BLaER1 (cell line): Measurements from ENCODE around the gene SLC34A2.

Experiments
- H3K27ac ChIP-seq: shearing (Covaris generic); formaldehyde crosslinking; 2 replicates; pipeline ENCODE4 v1.8.1; 2022
- H3K27me3 ChIP-seq: shearing (Covaris generic); formaldehyde crosslinking; 2 replicates; pipeline ENCODE4 v1.8.1; 2022
- H3K36me3 ChIP-seq: shearing (Covaris generic); formaldehyde crosslinking; 2 replicates; pipeline ENCODE4 v1.8.1; 2022
- H3K4me1 ChIP-seq: shearing (Covaris generic); formaldehyde crosslinking; 2 replicates; pipeline ENCODE4 v1.8.1; 2022
- H3K4me2 ChIP-seq: shearing (Covaris generic); formaldehyde crosslinking; 2 replicates; pipeline ENCODE4 v1.8.1; 2022
- H3K4me3 ChIP-seq: shearing (Covaris generic); formaldehyde crosslinking; 2 replicates; pipeline ENCODE4 v1.8.1; 2022
- H3K9ac ChIP-seq: shearing (Covaris generic); formaldehyde crosslinking; 2 replicates; pipeline ENCODE4 v1.8.1; 2022
- H3K9me3 ChIP-seq: shearing (Covaris generic); formaldehyde crosslinking; 2 replicates; pipeline ENCODE4 v1.8.1; 2022
- H4K20me1 ChIP-seq: shearing (Covaris generic); formaldehyde crosslinking; 2 replicates; pipeline ENCODE4 v1.8.1; 2022
- Cebpa-rat ChIP-seq: shearing (Covaris generic); IDR thresholded peaks from 2 replicates; pipeline ENCODE4 v1.8.1; 2022

SLC34A2 gene

DNA sequence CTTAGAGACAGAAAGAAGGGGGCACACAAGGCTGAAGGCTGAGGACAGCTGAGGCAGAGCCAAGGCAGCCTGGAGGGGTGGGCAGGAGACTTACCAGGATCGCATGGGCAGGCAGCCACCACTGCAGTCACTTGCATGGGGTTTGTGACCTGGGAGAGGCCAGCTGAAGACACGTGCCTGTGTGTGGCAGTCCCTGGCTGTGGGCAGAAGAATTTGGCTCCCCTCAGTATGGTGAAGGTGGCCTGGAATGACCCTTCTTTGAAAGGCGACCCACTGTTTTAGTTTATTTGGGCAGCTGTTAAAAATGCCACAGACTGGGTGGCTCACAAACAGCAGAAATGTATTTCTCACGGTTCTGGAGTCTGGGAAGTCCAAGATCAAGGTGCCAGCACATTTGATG lies 22.1 kb upstream of the SLC34A2 start:
- no peak for TF ChIP-seq Cebpa-rat

DNA sequence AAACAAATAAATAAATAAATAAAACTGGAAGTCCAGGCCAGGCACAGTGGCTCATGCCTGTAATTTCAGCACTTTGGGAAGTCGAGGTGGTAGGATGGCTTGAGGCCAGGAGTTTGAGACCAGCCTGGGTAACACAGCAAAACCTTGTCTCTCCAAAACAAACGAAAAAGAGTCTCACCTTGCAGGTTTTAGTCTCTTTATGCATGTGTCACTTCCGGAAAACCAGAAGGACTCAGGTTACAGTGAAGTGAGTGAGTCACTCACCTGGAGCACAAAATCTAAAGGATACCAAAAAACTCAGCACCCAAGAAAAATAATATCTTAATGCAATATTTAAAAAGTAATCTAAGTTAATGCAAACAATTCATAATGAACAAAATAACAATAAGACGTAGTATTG lies 20.1 kb upstream of the SLC34A2 start:
- TF ChIP-seq Cebpa-rat, result no peak
- Histone ChIP-seq H3K9ac (no peak overlapping the region), H3K27me3 (no peaks in the 10 kb centered on the region), H4K20me1 (no peaks in the 10 kb centered on the region), H3K36me3 (no peaks in the 10 kb centered on the region), H3K27ac (no peak overlapping the region), H3K4me3 (no peak overlapping the region), H3K9me3 (no peaks in the 10 kb centered on the region), H3K4me2 (no peak overlapping the region), H3K4me1 (peaks cover 6% of the 10 kb centered on the region; the same call in 1 of the 2 replicates)

More for the DNA sequence above, 22.1 kb upstream of the SLC34A2 start:
- Histone ChIP-seq H3K27ac (no peak overlapping the region), H3K9me3 (no peaks in the 10 kb centered on the region), H4K20me1 (no peaks in the 10 kb centered on the region), H3K4me3 (no peak overlapping the region), H3K9ac (no peak overlapping the region), H3K4me2 (no peak overlapping the region), H3K4me1 (peaks cover 6% of the 10 kb centered on the region; the same call in 1 of the 2 replicates), H3K27me3 (no peaks in the 10 kb centered on the region), H3K36me3 (no peaks in the 10 kb centered on the region)

DNA sequence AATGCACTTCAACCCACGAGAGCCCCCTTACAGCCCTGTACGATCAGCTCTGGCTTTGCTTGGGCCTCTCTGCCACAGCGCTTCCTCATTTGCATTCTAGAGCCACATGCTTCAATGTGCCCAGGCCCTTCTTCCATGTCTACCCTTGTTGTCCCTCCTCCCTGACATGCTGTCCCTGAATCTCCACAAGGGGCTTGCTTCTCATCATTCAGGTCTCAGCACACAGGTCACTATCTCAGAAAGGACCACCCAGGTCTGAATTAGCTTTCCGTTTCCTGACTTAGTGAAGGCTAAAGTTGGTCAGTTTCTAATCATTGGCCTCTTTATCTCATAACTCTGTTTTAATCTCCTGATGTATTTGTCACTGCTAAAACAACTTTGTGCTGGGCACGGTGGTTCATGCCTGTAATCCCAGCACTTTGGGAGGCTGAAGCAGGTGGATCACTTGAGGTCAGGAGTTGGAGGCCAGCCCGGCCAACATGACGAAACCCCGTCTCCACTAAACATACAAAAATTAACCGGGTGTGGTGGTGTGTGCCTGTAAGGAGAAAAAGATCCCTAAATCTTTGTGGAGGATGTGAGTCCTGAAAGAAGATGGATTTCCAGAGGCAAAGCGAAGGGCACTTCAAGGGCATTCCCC lies 17.9 kb upstream of the SLC34A2 start:
- no peak overlapping the region for H3K9ac ChIP-seq
- no peak overlapping the region for H3K27ac ChIP-seq
- no peak for TF ChIP-seq Cebpa-rat
- H3K4me1 ChIP-seq, result no peaks in the 10 kb centered on the region
- H3K9me3 ChIP-seq, result no peaks in the 10 kb centered on the region
- H3K4me2 ChIP-seq, result no peak overlapping the region
- no peaks in the 10 kb centered on the region for H3K27me3 ChIP-seq
- no peaks in the 10 kb centered on the region for H3K36me3 ChIP-seq
- no peaks in the 10 kb centered on the region for H4K20me1 ChIP-seq
- no peak overlapping the region for H3K4me3 ChIP-seq

DNA sequence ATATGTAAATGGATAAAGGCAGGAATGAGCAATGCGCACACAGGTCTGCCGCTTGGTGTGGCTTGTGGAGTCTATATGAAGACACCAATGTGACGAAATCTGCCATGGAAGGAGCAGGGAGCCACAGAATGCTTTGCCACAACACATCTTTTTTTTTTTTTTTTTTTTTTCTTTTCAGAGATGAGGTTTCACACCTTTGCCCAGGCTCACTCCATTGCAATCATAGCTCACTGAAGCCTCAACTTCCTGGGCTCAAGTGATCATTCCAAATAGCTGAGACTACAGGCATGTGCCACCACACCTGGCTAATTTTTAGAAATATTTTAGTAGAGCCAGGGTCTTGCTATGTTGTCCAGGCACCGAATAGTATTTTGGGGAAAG lies 17.4 kb upstream of the SLC34A2 start:
- no peak for TF ChIP-seq Cebpa-rat
- Histone ChIP-seq H4K20me1 (no peaks in the 10 kb centered on the region), H3K9ac (no peak overlapping the region), H3K27ac (no peak overlapping the region), H3K4me3 (no peak overlapping the region), H3K9me3 (no peaks in the 10 kb centered on the region), H3K4me1 (no peaks in the 10 kb centered on the region), H3K36me3 (no peaks in the 10 kb centered on the region), H3K4me2 (no peak overlapping the region), H3K27me3 (no peaks in the 10 kb centered on the region)

DNA sequence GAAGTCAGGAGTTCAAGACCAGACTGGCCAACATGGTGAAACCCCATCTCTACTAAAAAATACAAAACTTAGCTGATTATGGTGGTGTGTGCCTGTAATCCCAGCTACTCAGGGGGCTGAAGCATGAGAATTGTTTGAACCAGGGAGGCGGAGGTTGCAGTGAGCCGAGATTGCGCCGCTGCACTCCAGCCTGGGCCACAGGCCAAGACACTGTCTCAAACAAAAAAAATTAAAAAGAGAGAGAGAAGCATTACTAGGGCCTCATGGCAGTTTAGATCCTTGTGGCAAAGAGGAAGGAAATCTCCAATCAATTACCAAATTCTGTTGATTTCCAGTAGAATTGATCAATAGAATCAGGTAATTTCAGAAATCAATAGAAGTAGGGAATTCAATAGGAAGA lies 16.8 kb upstream of the SLC34A2 start:
- H3K27ac ChIP-seq, result no peak overlapping the region
- H3K27me3 ChIP-seq, result no peaks in the 10 kb centered on the region
- no peaks in the 10 kb centered on the region for H3K9me3 ChIP-seq
- H3K4me2 ChIP-seq, result no peak overlapping the region
- TF ChIP-seq Cebpa-rat, result no peak
- no peak overlapping the region for H3K4me3 ChIP-seq
- H3K36me3 ChIP-seq, result no peaks in the 10 kb centered on the region
- no peaks in the 10 kb centered on the region for H4K20me1 ChIP-seq
- no peak overlapping the region for H3K9ac ChIP-seq
- H3K4me1 ChIP-seq, result no peaks in the 10 kb centered on the region

DNA sequence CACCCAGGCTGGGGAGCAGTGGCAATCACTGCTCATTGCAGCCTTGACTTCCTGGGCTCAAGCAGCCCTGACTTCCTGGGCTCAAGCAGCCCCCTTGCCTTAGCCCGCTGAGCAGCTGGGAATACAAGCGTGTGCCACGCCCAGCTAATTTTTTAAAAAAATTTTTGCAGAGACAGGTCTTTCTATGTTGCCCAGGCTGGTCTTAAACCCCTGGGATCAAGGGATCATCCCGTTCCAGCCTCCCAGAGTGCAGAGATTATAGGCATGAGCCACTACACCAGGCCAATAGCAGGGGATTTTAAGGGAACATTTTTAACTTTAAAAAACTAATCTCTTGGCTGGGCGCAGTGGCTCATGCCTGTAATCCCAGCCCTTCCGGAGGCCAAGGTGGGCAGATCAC lies 5.3 kb upstream of the SLC34A2 start:
- peaks cover 8% of the 10 kb centered on the region for H3K9me3 ChIP-seq
- no peak overlapping the region for H3K4me2 ChIP-seq
- TF ChIP-seq Cebpa-rat, result no peak
- H4K20me1 ChIP-seq, result no peaks in the 10 kb centered on the region
- no peak overlapping the region for H3K9ac ChIP-seq
- peaks cover 16% of the 10 kb centered on the region for H3K27me3 ChIP-seq
- no peak overlapping the region for H3K4me3 ChIP-seq
- no peaks in the 10 kb centered on the region for H3K4me1 ChIP-seq
- no peak overlapping the region for H3K27ac ChIP-seq
- H3K36me3 ChIP-seq, result no peaks in the 10 kb centered on the region

DNA sequence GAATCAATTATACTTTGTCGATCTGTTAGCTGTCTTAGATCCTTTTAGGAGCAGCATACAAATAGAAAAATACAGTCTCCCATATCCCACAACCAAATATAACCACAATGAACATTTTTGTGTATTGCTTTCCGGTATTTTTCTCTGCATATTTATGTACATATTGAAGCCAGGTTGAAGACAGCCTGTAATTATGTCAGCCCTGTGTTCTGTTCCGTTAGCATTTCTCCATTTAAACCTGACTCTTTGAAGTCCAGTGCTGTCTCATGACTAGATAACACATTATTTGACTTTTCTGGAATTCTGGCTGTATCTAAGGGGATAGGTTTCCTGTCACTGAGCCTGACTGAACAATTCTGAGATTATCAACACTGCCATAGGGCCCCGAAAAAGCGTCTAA lies 4.0 kb upstream of the SLC34A2 start:
- TF ChIP-seq Cebpa-rat, result no peak
- Histone ChIP-seq H3K27ac (no peak overlapping the region), H3K27me3 (peaks cover 29% of the 10 kb centered on the region), H3K9me3 (peaks cover 17% of the 10 kb centered on the region), H4K20me1 (no peaks in the 10 kb centered on the region), H3K4me2 (no peak overlapping the region), H3K36me3 (no peaks in the 10 kb centered on the region), H3K9ac (no peak overlapping the region), H3K4me1 (no peaks in the 10 kb centered on the region), H3K4me3 (no peak overlapping the region)

DNA sequence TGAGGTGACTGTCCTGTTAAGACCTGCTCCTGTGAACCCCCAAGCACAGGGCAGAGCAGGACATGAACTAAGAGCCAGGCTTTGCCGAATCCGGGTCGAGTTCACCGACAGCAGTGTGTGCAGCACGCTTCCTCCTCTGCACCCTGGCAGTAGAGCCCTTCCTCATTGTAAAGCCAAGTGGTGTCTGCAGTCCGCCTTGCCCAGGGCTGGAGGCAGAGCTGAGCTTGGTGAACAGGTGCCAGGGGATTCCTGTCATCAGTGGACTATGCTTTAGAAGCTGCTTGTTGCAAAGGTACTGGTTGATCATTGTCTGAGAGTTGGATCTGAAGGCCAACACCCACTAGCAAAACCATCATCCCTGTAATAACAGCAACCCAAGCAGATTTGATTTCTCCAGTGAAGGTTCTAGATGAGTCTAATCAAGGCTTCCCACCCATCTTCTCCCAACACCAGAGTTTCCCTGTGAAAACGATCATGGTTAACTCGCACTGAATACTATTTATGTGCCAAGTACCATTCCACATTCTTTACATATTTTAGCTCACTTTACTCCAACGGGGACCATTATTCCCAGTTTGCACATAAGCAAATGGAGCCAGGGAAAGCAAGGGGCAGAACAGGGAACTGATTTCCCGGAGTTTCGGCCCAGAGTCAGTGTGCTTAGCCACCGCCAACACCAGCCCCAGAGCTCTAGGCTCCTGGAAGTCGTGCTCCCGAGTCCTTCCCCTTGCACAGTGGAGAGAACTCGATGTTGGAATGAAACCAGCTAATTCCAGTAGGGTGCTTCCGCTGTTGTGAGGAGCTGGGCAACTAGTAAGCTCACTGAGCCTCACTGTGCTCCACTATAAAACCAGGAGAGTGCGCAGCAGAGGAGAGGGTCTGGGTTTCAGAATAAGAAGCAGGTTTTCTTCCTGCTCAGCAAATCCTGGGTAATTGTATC lies 1.4 kb upstream of the SLC34A2 start:
- H3K9ac ChIP-seq, result no peak overlapping the region
- no peak overlapping the region for H3K4me3 ChIP-seq
- no peaks in the 10 kb centered on the region for H3K36me3 ChIP-seq
- no peaks in the 10 kb centered on the region for H4K20me1 ChIP-seq
- H3K9me3 ChIP-seq, result peaks cover 17% of the 10 kb centered on the region
- H3K4me1 ChIP-seq, result no peaks in the 10 kb centered on the region
- H3K27me3 ChIP-seq, result peaks cover 34% of the 10 kb centered on the region
- TF ChIP-seq Cebpa-rat, result no peak
- no peak overlapping the region for H3K27ac ChIP-seq
- no peak overlapping the region for H3K4me2 ChIP-seq

DNA sequence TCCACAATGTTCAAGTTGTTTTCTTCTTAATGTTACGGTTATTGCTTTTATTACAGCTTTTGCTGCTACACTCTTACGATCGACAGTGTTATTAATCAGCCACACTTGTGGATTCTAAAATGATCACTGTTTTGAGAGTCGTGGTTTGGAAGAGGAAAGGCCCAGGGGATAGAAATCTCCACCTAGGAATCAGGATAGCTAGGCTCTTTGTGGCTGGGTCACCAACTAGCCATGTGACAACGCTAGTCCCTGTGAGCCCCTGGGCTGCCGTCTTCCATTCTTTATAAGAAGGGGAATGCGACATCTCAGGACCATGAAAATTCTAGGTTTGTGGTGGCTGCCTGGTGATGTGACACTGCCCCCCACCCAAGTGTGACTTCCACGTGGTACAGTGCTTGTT lies 380 bp downstream of the SLC34A2 start:
- no peak overlapping the region for H3K4me3 ChIP-seq
- peaks cover 17% of the 10 kb centered on the region for H3K9me3 ChIP-seq
- no peak overlapping the region for H3K9ac ChIP-seq

DNA sequence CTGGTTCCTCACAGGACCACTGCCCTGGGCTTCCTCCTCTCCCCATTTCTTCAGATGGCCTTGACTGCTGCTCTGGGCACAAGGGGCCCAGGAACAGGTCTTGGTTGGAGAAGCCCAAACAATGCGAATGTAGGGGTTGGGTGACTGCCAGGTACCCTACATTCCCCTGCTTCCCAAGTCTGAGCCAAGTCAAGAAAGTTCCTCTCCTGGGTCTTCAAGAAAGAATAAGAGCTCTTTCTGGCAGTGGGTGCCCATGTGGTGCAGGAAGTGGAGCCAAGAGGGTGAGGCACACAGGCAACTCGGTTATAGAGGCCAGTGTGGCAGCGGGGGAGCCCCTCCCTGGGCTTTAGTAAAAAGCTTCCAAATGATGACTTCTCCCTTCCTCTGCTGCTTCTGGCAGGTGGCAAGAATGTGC lies 2.7 kb downstream of the SLC34A2 start:
- H3K27ac ChIP-seq, result no peak overlapping the region
- no peak overlapping the region for H3K9ac ChIP-seq
- H3K27me3 ChIP-seq, result peaks cover 34% of the 10 kb centered on the region
- no peak overlapping the region for H3K4me3 ChIP-seq
- no peak overlapping the region for H3K4me2 ChIP-seq
- no peaks in the 10 kb centered on the region for H3K4me1 ChIP-seq
- H4K20me1 ChIP-seq, result no peaks in the 10 kb centered on the region
- TF ChIP-seq Cebpa-rat, result no peak
- H3K9me3 ChIP-seq, result peaks cover 17% of the 10 kb centered on the region
- no peaks in the 10 kb centered on the region for H3K36me3 ChIP-seq

More for the DNA sequence above, 380 bp downstream of the SLC34A2 start:
- no peak overlapping the region for H3K4me2 ChIP-seq
- no peaks in the 10 kb centered on the region for H4K20me1 ChIP-seq
- H3K27ac ChIP-seq, result no peak overlapping the region
- H3K27me3 ChIP-seq, result peaks cover 34% of the 10 kb centered on the region
- no peak for TF ChIP-seq Cebpa-rat
- no peaks in the 10 kb centered on the region for H3K36me3 ChIP-seq
- H3K4me1 ChIP-seq, result no peaks in the 10 kb centered on the region
